Lower lobe of right lung (tissue), 2 donors: ENCODE data around the gene TSC2. TPM values are rescaled to one million over a fixed set of nuclear protein-coding genes. Genes with fewer than 3 reads are reported as not detected.

Experiments used
- ATAC-seq, 2 donors: fragments of 200-7000 bp; cut with Tn5 transposase; one replicate each; pipeline ENCODE4 v1.9.1; 2020 to 2022; ENCODE audit warnings: mild to moderate bottlenecking in 2 of 2, moderate library complexity in 2 of 2
- DNase-seq: peaks from one replicate; pipeline ENCODE4 v3.0.0-alpha.2; 2020
- H3K27ac ChIP-seq: fragments of 200-600 bp; one replicate; pipeline ENCODE4 v1.8.0; 2022
- H3K27me3 ChIP-seq: fragments of 200-600 bp; one replicate; pipeline ENCODE4 v1.8.0; 2022; ENCODE audit warnings: low read depth
- H3K36me3 ChIP-seq: fragments of 200-600 bp; one replicate; pipeline ENCODE4 v1.8.0; 2022; ENCODE audit warnings: mild to moderate bottlenecking
- H3K4me1 ChIP-seq: fragments of 200-600 bp; one replicate; pipeline ENCODE4 v1.8.0; 2022
- H3K4me3 ChIP-seq: fragments of 200-600 bp; one replicate; pipeline ENCODE4 v1.8.0; 2022; ENCODE audit warnings: mild to moderate bottlenecking
- H3K9me3 ChIP-seq: fragments of 200-600 bp; one replicate; pipeline ENCODE4 v1.8.0; 2022
- CTCF ChIP-seq: fragments of 200-600 bp; IDR thresholded peaks from one replicate; pipeline ENCODE4 v1.8.0; 2022; ENCODE audit warnings: antibody characterized with exemption, mild to moderate bottlenecking
- intact Hi-C: fragments of 100-400 bp; cut with DNase I; formaldehyde crosslinking; loops from one replicate; pipeline ENCODE4 v1.11.0; 2022
- total RNA-seq: library from RNA; stranded (reverse); fragmentation: NEBNext Ultra II Directional; extraction: Animal tissue kit (Norgen Biotek cat#: 25700); gene quantifications from one replicate; pipeline ENCODE4 v1.2.1, GENCODE V29; 2021
- donor health status: DM: no; HTN: yes; CAD: no; lungs with severe emphysema.

TSC2 gene
- total RNA-seq, 1 donor from 2014 or later: 123 TPM

DNA sequence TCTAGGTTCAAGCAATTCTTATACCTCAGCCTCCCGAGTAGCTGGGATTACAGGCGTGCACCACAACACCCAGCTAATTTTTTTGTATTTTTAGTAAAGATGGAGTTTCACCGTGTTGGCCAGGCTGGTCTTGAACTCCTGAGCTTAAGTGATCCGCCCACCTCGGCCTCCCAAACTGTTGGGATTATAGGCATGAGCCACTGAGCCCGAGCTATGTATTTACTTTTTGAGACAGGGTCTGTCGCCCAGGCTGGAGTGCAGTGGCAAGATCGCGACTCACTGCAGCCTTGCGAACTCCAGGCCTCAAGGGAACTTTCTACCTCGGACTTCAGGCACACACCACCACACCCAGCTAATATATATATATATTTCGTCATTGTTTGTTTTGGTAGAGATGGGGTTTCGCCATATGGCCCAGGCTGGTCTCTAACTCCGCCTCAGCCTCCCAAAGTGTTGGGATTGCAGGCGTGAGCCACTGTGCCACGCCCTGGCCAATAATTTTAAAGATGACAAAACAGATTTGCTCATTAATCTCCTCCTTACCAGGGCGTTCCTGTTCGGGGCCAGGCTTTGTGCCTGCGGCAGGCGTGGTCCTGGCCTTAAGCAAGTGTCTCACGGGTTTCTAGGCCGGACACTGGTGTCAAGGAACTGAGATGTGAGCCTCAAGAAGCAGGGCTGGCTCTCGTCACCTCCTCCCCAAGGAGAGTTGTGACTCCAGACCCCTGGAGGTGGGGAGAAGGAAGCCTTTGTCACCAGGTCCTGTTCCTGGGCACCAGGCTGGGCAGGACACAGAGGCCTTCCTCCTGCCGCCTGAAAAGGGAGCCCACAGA lies 32.5 kb upstream of the TSC2 start:
- Histone ChIP-seq H3K36me3 (no peaks in the 10 kb centered on the region), H3K4me1 (peaks cover 14% of the 10 kb centered on the region), H3K9me3 (no peaks in the 10 kb centered on the region), H3K27ac (no peak overlapping the region), H3K27me3 (peaks cover 33% of the 10 kb centered on the region), H3K4me3 (no peak overlapping the region)
- DNase-seq (peak; percentile 60), ATAC-seq (peak; percentile 49 to 85)
- no peak for TF ChIP-seq CTCF
- intact Hi-C loops: no loop called here

DNA sequence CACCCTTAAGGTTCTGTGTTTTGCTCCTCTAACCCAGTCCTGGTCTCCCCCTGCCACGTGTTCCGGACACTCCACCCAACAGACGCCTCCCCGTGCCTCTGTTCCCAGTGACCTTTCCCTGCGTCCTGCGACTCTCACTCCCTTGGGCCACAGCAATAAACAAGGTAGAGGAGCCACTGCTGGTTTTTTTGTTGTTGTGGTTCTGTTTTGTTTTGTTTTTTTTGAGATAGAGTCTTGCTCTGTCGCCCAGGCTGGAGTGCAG lies 31.9 kb upstream of the TSC2 start:
- Histone ChIP-seq H3K27me3 (peaks cover 39% of the 10 kb centered on the region), H3K9me3 (no peaks in the 10 kb centered on the region), H3K4me3 (no peak overlapping the region), H3K27ac (no peak overlapping the region), H3K36me3 (no peaks in the 10 kb centered on the region), H3K4me1 (peaks cover 12% of the 10 kb centered on the region)
- no peak for TF ChIP-seq CTCF
- no peak for DNase-seq
- intact Hi-C loops: no loop called here
- ATAC-seq: peak in 1 of 2 donors; percentile 40

- Histone ChIP-seq H3K27ac (no peak overlapping the region), H3K27me3 (peaks cover 45% of the 10 kb centered on the region), H3K9me3 (no peaks in the 10 kb centered on the region), H3K36me3 (no peaks in the 10 kb centered on the region), H3K4me3 (no peak overlapping the region), H3K4me1 (peaks cover 12% of the 10 kb centered on the region)
- no peak for ATAC-seq
- intact Hi-C loops: no loop called here
- peak; percentile 28 for TF ChIP-seq CTCF
- no peak for DNase-seq
Measured at GRCh38 chr16:2016407-2016922, 31.3 kb upstream of the TSC2 start.

DNA sequence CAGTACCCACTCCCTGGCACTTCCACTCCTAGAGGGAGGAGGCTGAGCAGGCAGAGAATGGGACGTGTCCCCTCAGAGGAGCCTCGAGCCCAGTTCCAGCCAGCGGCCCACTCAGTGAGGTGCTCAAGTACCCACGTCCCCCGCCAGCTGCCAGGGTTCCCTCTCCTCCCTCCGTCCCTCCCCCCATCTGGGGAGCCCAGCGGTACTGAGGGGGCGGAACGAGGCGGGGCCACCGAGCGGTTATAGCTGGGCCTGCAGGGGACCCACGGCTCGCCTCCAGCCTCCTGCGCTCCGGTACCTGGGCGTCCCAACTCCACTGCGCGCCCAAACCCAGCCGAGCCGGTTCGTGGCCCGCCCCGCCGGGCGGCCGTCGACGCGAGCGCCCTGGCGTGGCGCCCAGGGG lies 28.3 kb upstream of the TSC2 start, which contains the start of gene NPW:
TSS of gene NPW (plus strand) at position 268 of the 403 bp plus-strand sequence.
- H3K27ac ChIP-seq: no peak within 1 kb of the TSS
- H3K4me1 ChIP-seq: peaks cover 31% of the 10 kb centered on the region
- H3K9me3 ChIP-seq: no peaks in the 10 kb centered on the region
- peaks cover 49% of the 10 kb centered on the region for H3K27me3 ChIP-seq
- intact Hi-C loops: no loop called here
- H3K36me3 ChIP-seq: no peaks in the 10 kb centered on the region
- H3K4me3 ChIP-seq: no peak within 1 kb of the TSS
- DNase-seq (no peak), ATAC-seq (no peak)
- no peak for TF ChIP-seq CTCF

- intact Hi-C loops: loop anchor here (10.0 kb wide), 1 partner anchor 125 kb away; the partner anchor contains the start of gene RAB26
- Histone ChIP-seq H3K27me3 (peaks cover 49% of the 10 kb centered on the region), H3K4me3 (no peak overlapping the region), H3K4me1 (peaks cover 36% of the 10 kb centered on the region), H3K36me3 (no peaks in the 10 kb centered on the region), H3K9me3 (no peaks in the 10 kb centered on the region), H3K27ac (no peak overlapping the region)
- no peak for TF ChIP-seq CTCF
- DNase-seq: no peak
- ATAC-seq: no peak
Measured at GRCh38 chr16:2019921-2020831, 27.6 kb upstream of the TSC2 start.
